IMR-90 (cell line): Measurements from ENCODE around the gene CPTP. TPM values are rescaled to one million over a fixed set of nuclear protein-coding genes. Genes with fewer than 3 reads are reported as not detected.

Source experiments
- ATAC-seq: fragments of 200-7000 bp; cut with Tn5 transposase; 2 replicates; pipeline ENCODE4 v1.9.1; 2020; ENCODE audit warnings: low read depth, mild to moderate bottlenecking, moderate library complexity
- BruUV-seq: library from RNA; stranded (reverse); fragments of 400-500 nt; replicated peaks from 2 replicates; lab custom pipeline; 2021; lab: Mats Ljungman, UMichigan
- CTCF ChIA-PET: fragments of 300-600 bp; formaldehyde crosslinking; extraction: SDS; loops from one replicate; lab custom pipeline; 2021; ENCODE audit warnings: antibody characterized with exemption; lab: Yijun Ruan, JAX
- POLR2A ChIA-PET: fragments of 300-600 bp; sonication (Branson Sonifier 250); formaldehyde crosslinking; loops from one replicate; lab custom pipeline; 2022; ENCODE audit warnings: antibody characterized with exemption; ENCODE audit not compliant: unreplicated experiment; lab: Charles Lee
- DNase-seq: peaks from one replicate; pipeline ENCODE4 v3.0.0; 2013
- H2AFZ ChIP-seq: replicated peaks from 2 replicates; pipeline ENCODE3; 2013; ENCODE audit warnings: low read length, mild to moderate bottlenecking; ENCODE audit not compliant: poor library complexity
- H2AK5ac ChIP-seq: 2 replicates; pipeline ENCODE4 v1.6.1; 2013; ENCODE audit warnings: low read depth, low read length, inconsistent platforms
- H2AK9ac ChIP-seq: replicated peaks from 2 replicates; pipeline ENCODE3; 2013; ENCODE audit warnings: mild to moderate bottlenecking, low read depth, low read length, moderate library complexity; ENCODE audit not compliant: poor library complexity
- H2BK120ac ChIP-seq: 2 replicates; pipeline ENCODE4 v1.6.1; 2013; ENCODE audit warnings: low read depth, low read length, inconsistent platforms
- H2BK15ac ChIP-seq: 3 replicates; pipeline ENCODE4 v1.6.1; 2013; ENCODE audit warnings: low read depth, low read length, inconsistent platforms
- H2BK20ac ChIP-seq: 2 replicates; pipeline ENCODE4 v1.6.1; 2013; ENCODE audit warnings: low read depth, mild to moderate bottlenecking, inconsistent platforms, low read length, moderate library complexity
- H2BK5ac ChIP-seq: 2 replicates; pipeline ENCODE4 v1.6.1; 2013; ENCODE audit warnings: mild to moderate bottlenecking, low read depth, low read length, inconsistent platforms; ENCODE audit not compliant: poor library complexity, severe bottlenecking
- H3K14ac ChIP-seq: replicated peaks from 2 replicates; pipeline ENCODE4 v1.6.1; 2013; ENCODE audit warnings: low read depth, low read length, inconsistent platforms
- H3K18ac ChIP-seq: 2 replicates; pipeline ENCODE4 v1.6.1; 2013; ENCODE audit warnings: low read depth, low read length, control low read depth
- H3K23ac ChIP-seq: 2 replicates; pipeline ENCODE4 v1.6.1; 2013; ENCODE audit warnings: low read depth, low read length, inconsistent platforms
- H3K27ac ChIP-seq: 2 replicates; pipeline ENCODE4 v1.5.1; 2013; ENCODE audit warnings: mild to moderate bottlenecking, control low read depth, low read length; ENCODE audit not compliant: insufficient read depth
- H3K27me3 ChIP-seq: 2 replicates; pipeline ENCODE4 v1.6.1; 2013; ENCODE audit warnings: low read length; ENCODE audit not compliant: control insufficient read depth, insufficient read depth
- H3K36me3 ChIP-seq: 2 replicates; pipeline ENCODE4 v1.6.1; 2013; ENCODE audit warnings: low read length, mixed read lengths; ENCODE audit not compliant: control insufficient read depth, insufficient read depth
- H3K4ac ChIP-seq: 2 replicates; pipeline ENCODE4 v1.6.1; 2013; ENCODE audit warnings: low read depth, low read length, inconsistent platforms
- H3K4me1 ChIP-seq: 2 replicates; pipeline ENCODE4 v1.6.1; 2013; ENCODE audit warnings: low read length, mixed read lengths; ENCODE audit not compliant: control insufficient read depth, insufficient read depth
- H3K4me2 ChIP-seq: 2 replicates; pipeline ENCODE4 v1.6.1; 2013; ENCODE audit warnings: low read depth, mild to moderate bottlenecking, control low read depth, low read length, moderate library complexity
- H3K4me3 ChIP-seq: 2 replicates; pipeline ENCODE4 v1.5.1; 2013; ENCODE audit warnings: low read depth, mild to moderate bottlenecking, control low read depth, low read length, moderate library complexity; ENCODE audit not compliant: insufficient read depth
- H3K56ac ChIP-seq: 2 replicates; pipeline ENCODE4 v1.6.1; 2013; ENCODE audit warnings: low read length, inconsistent platforms; ENCODE audit not compliant: insufficient read depth; ENCODE audit errors: extremely low read depth
- H3K79me1 ChIP-seq, 2 experiments: 2 replicates each; pipeline ENCODE4 v1.6.1; 2013; ENCODE audit warnings: low read length in 2 of 2, inconsistent platforms in 1 of 2, low read depth in 1 of 2
- H3K9ac ChIP-seq: 2 replicates; pipeline ENCODE4 v1.6.1; 2013; ENCODE audit warnings: low read depth, low read length, control low read depth
- H3K9me1 ChIP-seq: 2 replicates; pipeline ENCODE4 v1.6.1; 2013; ENCODE audit warnings: low read length, inconsistent platforms; ENCODE audit not compliant: insufficient read depth
- H3K9me3 ChIP-seq: 2 replicates; pipeline ENCODE4 v1.6.1; 2013; ENCODE audit warnings: low read length; ENCODE audit not compliant: control insufficient read depth, insufficient read depth
- H4K20me1 ChIP-seq: 2 replicates; pipeline ENCODE4 v1.6.1; 2013; ENCODE audit warnings: low read length, inconsistent platforms; ENCODE audit not compliant: insufficient read depth
- H4K5ac ChIP-seq: 2 replicates; pipeline ENCODE4 v1.6.1; 2013; ENCODE audit warnings: mild to moderate bottlenecking, low read depth, low read length, control low read depth
- H4K8ac ChIP-seq, 2 experiments: 2 replicates each; pipeline ENCODE4 v1.6.1; 2013; ENCODE audit warnings: low read depth in 2 of 2, low read length in 2 of 2, control low read depth in 1 of 2, inconsistent platforms in 1 of 2
- H4K91ac ChIP-seq: 2 replicates; pipeline ENCODE4 v1.6.1; 2013; ENCODE audit warnings: low read depth, low read length, inconsistent platforms; ENCODE audit not compliant: insufficient read depth
- MAZ ChIP-seq: IDR thresholded peaks from 2 replicates; pipeline ENCODE4 v1.6.1; 2012; ENCODE audit warnings: low read depth, mild to moderate bottlenecking, low read length, improper control_type of control experiment, moderate library complexity, borderline replicate concordance
- POLR2A ChIP-seq: IDR thresholded peaks from 2 replicates; pipeline ENCODE4 v1.6.1; 2012; ENCODE audit warnings: mild to moderate bottlenecking, low read depth, low read length
- RAD21 ChIP-seq: IDR thresholded peaks from 2 replicates; pipeline ENCODE4 v1.6.1; 2012; ENCODE audit warnings: low read length, improper control_type of control experiment
- SMC3 ChIP-seq: fragments of 150-350 bp; IDR thresholded peaks from 2 replicates; pipeline ENCODE4 v1.6.1; 2016; ENCODE audit warnings: low read depth, mild to moderate bottlenecking, antibody characterized with exemption, low read length, moderate library complexity
- WGBS, 2 experiments: methylation state at CpG; one replicate each; pipeline versions ENCODE4 v1.1.5 to v1.1.7; 2013; ENCODE audit warnings: missing lambda C conversion rate in 2 of 2; ENCODE audit not compliant: insufficient read length in 1 of 2; ENCODE audit errors: extremely low coverage in 2 of 2; 5-methylcytosine and 5-hydroxymethylcytosine counted together
- dilution Hi-C: fragments of 300-500 bp; cut with HindIII; formaldehyde crosslinking; loops from one replicate; pipeline ENCODE4 v1.14.3; 2018; ENCODE audit warnings: low sequenced_read_pairs; ENCODE audit not compliant: unreplicated experiment
- in situ Hi-C: fragments of 300-500 bp; cut with MboI; formaldehyde crosslinking; loops from 3 replicates; pipeline ENCODE4 v1.14.3; 2019; ENCODE audit warnings: low sequenced_read_pairs, inconsistent platforms, mixed read lengths
- intact Hi-C: fragments of 100-400 bp; cut with micrococcal nuclease; formaldehyde crosslinking; loops from 2 replicates; pipeline ENCODE4 v1.10.0; 2022
- polyA plus RNA-seq, 3 experiments: library from polyadenylated mRNA; depleted of rRNA; stranded (reverse); fragments of >200 nt; gene quantifications; 2 replicates each; pipeline ENCODE4 v1.2.3, GENCODE V29; 2012; ENCODE audit warnings: low replicate concordance in 1 of 3
- total RNA-seq: library from RNA; depleted of rRNA; stranded (reverse); fragments of >200 nt; gene quantifications from 2 replicates; pipeline ENCODE4 v1.2.3, GENCODE V29; 2012
- TF ChIP-seq, protein P1 (sequence below): conservative IDR thresholded peaks from 2 replicates; pipeline ENCODE4 v1.5.1; 2012; ENCODE audit warnings: mild to moderate bottlenecking, low read depth, low read length, improper control_type of control experiment

Gene CPTP
- total and polyA plus RNA-seq, 2 of the 4 experiments (the other 2 are of a cell fraction), result 2.7 to 12.1 TPM

DNA sequence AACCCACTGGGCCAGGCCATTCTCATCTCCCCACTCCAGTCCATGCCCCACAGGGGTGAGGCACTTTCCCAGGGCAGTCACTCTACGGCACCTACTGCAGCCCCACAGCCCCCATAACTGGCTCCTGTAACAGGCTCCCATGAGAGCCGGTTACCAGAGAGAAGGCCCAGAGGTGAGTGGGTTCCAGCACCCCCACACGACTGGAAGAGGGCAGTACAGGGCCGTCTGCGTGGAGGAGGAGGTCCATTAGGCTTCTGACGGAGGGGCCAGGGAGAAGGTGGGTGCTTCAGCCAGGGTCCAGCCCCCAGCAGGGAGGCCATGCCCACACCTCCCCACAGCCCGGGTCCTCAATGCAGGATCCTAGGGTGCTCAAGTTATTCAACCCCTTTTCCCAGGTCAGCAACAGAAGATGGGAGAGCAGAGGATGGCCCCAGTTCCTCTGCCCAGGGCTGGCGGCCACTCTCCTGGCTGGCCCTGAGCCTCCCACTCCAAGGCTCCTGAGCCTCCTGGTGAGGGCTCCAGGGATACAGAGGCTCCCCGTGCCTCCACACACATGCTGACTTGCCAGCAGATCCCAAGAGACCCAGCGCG is 18.4 kb upstream of the CPTP start:
- Histone ChIP-seq H3K36me3 (peaks cover 13% of the 10 kb centered on the region), H3K4me1 (peaks cover 31% of the 10 kb centered on the region), H3K27ac (peak overlapping the region; percentile 89), H3K56ac (peak overlapping the region; percentile 4; the same call in 1 of the 2 replicates), H3K27me3 (no peaks in the 10 kb centered on the region), H3K79me1 (peaks cover 3 to 66% of the 10 kb centered on the region in 2 experiments; a peak in 3 of 4 replicates), H3K4ac (peak overlapping the region; percentile 90), H2AK9ac (peak overlapping the region; percentile 97), H2BK120ac (0 out of 2 replicates have a peak overlapping the region, but pooled peaks have one; percentile 1), H3K4me3 (peak overlapping the region; percentile 93), H2BK15ac (no peak overlapping the region; the same call in 2 of the 3 replicates), H3K23ac (peak overlapping the region; percentile 94), H4K20me1 (peaks cover 39% of the 10 kb centered on the region), H3K4me2 (peak overlapping the region; percentile 100), H2AFZ (no peak overlapping the region), H2BK20ac (no peak overlapping the region), H2AK5ac (peak overlapping the region; percentile 91), H3K14ac (peak overlapping the region; percentile 61), H2BK5ac (peak overlapping the region; percentile 75), H3K9ac (peak overlapping the region; percentile 91), H4K91ac (peak overlapping the region; percentile 76), H3K9me3 (no peaks in the 10 kb centered on the region), H3K18ac (no peak overlapping the region), H4K8ac (peak overlapping the region; percentile 34 to 72; a peak in 3 of 4 replicates), H3K9me1 (peaks cover 3% of the 10 kb centered on the region), H4K5ac (0 out of 2 replicates have a peak overlapping the region, but pooled peaks have one; percentile 21)
- BruUV-seq, result TSS peak; percentile 23
- TF ChIP-seq RAD21 (peak; percentile 34), POLR2A (no peak), SMC3 (no peak), MAZ (no peak)
- TF ChIP-seq, protein P1, sequence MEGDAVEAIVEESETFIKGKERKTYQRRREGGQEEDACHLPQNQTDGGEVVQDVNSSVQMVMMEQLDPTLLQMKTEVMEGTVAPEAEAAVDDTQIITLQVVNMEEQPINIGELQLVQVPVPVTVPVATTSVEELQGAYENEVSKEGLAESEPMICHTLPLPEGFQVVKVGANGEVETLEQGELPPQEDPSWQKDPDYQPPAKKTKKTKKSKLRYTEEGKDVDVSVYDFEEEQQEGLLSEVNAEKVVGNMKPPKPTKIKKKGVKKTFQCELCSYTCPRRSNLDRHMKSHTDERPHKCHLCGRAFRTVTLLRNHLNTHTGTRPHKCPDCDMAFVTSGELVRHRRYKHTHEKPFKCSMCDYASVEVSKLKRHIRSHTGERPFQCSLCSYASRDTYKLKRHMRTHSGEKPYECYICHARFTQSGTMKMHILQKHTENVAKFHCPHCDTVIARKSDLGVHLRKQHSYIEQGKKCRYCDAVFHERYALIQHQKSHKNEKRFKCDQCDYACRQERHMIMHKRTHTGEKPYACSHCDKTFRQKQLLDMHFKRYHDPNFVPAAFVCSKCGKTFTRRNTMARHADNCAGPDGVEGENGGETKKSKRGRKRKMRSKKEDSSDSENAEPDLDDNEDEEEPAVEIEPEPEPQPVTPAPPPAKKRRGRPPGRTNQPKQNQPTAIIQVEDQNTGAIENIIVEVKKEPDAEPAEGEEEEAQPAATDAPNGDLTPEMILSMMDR, result peak; percentile 29; the same call in 1 of the 2 replicates
- ATAC-seq (no peak), DNase-seq (peak; percentile 27)
- CTCF ChIA-PET, result no interaction called here
- WGBS, 2 experiments, result 47% methylated on average over 4 of the region's 11 CpGs; no CpG with 5 or more reads in 1 of the 2 experiments
- dilution Hi-C loops (no loop called here), in situ Hi-C loops (no loop called here), intact Hi-C loops (loop anchor here (5.0 kb wide), 2 partner anchors 51 to 184 kb away; partner anchors contain the start of gene MXRA8)
- POLR2A ChIA-PET, result no interaction called here
